WTC11 (cell line): ENCODE results near the gene EGR4. TPM values are rescaled to one million over a fixed set of nuclear protein-coding genes. Genes with fewer than 3 reads are reported as not detected.

Experiments used
- ATAC-seq: fragments of 200-7000 bp; cut with Tn5 transposase; 2 replicates; pipeline ENCODE4 v1.10.0; 2021; ENCODE audit warnings: mild to moderate bottlenecking, moderate library complexity
- CTCF ChIA-PET: fragments of 300-600 bp; sonication (Branson Sonifier 250); formaldehyde crosslinking; loops from one replicate; lab custom pipeline; 2021; ENCODE audit warnings: antibody characterized with exemption; lab: Charles Lee
- POLR2A ChIA-PET: fragments of 350-600 bp; sonication (Branson Sonifier 250); formaldehyde crosslinking; loops from one replicate; lab custom pipeline; 2021; ENCODE audit warnings: antibody characterized with exemption; lab: Charles Lee
- DNase-seq: peaks from one replicate; pipeline ENCODE4 v3.0.0; 2021; ENCODE audit warnings: low spot score
- H3K27ac Mint-ChIP-seq: 2 replicates; pipeline ENCODE4 v1.8.0; 2021; ENCODE audit warnings: mixed read lengths
- H3K27me3 Mint-ChIP-seq: 2 replicates; pipeline ENCODE4 v1.8.0; 2021; ENCODE audit warnings: low read depth, mild to moderate bottlenecking, moderate library complexity, mixed read lengths
- H3K36me3 Mint-ChIP-seq: 2 replicates; pipeline ENCODE4 v1.8.0; 2021; ENCODE audit warnings: mixed read lengths
- H3K4me1 Mint-ChIP-seq: 2 replicates; pipeline ENCODE4 v1.8.0; 2022; ENCODE audit warnings: mixed read lengths
- H3K4me3 Mint-ChIP-seq: 2 replicates; pipeline ENCODE4 v1.8.0; 2021; ENCODE audit warnings: mild to moderate bottlenecking, moderate library complexity, mixed read lengths
- H3K9me3 Mint-ChIP-seq: 2 replicates; pipeline ENCODE4 v1.8.0; 2021; ENCODE audit warnings: mixed read lengths
- AFF4 ChIP-seq: sonication (generic); formaldehyde crosslinking; IDR thresholded peaks from 2 replicates; pipeline ENCODE4 v1.8.1; 2023; ENCODE audit warnings: mild to moderate bottlenecking, missing genetic modification reagents, borderline replicate concordance
- CBFB ChIP-seq: sonication (generic); formaldehyde crosslinking; IDR thresholded peaks from 2 replicates; pipeline ENCODE4 v1.8.1; 2022; ENCODE audit warnings: mild to moderate bottlenecking, low read depth, missing genetic modification reagents
- CREB1 ChIP-seq: sonication (generic); formaldehyde crosslinking; IDR thresholded peaks from 2 replicates; pipeline ENCODE4 v1.8.0; 2023; ENCODE audit warnings: mild to moderate bottlenecking, missing genetic modification reagents
- FOXP4 ChIP-seq: sonication (generic); formaldehyde crosslinking; IDR thresholded peaks from 2 replicates; pipeline ENCODE4 v1.8.0; 2022; ENCODE audit warnings: mild to moderate bottlenecking, missing genetic modification reagents
- IRF1 ChIP-seq: sonication (generic); formaldehyde crosslinking; IDR thresholded peaks from 2 replicates; pipeline ENCODE4 v1.8.0; 2023; ENCODE audit warnings: missing genetic modification reagents
- JAZF1 ChIP-seq: fragments of 250-450 bp; sonication (Bioruptor Pico); IDR thresholded peaks from 2 replicates; pipeline ENCODE4 v1.9.0; 2021; ENCODE audit warnings: moderate library complexity, mild to moderate bottlenecking, inconsistent platforms
- MYBL2 ChIP-seq: sonication (generic); formaldehyde crosslinking; IDR thresholded peaks from 2 replicates; pipeline ENCODE4 v1.8.1; 2023; ENCODE audit warnings: mild to moderate bottlenecking, moderate library complexity, missing genetic modification reagents
- OVOL2 ChIP-seq: fragments of 250-450 bp; sonication (Bioruptor Pico); IDR thresholded peaks from 2 replicates; pipeline ENCODE4 v1.9.0; 2021; ENCODE audit warnings: mild to moderate bottlenecking, borderline replicate concordance
- SP1 ChIP-seq: sonication (generic); formaldehyde crosslinking; conservative IDR thresholded peaks from 2 replicates; pipeline ENCODE4 v1.8.1; 2022; ENCODE audit warnings: missing genetic modification reagents
- TEAD4 ChIP-seq: sonication (generic); formaldehyde crosslinking; IDR thresholded peaks from 2 replicates; pipeline ENCODE4 v1.8.0; 2022; ENCODE audit warnings: mild to moderate bottlenecking, missing genetic modification reagents
- TP53 ChIP-seq: sonication (generic); formaldehyde crosslinking; IDR thresholded peaks from 2 replicates; pipeline ENCODE4 v1.8.1; 2023; ENCODE audit warnings: mild to moderate bottlenecking, missing genetic modification reagents
- ZBTB21 ChIP-seq: sonication (generic); formaldehyde crosslinking; IDR thresholded peaks from 2 replicates; pipeline ENCODE4 v1.8.1; 2023; ENCODE audit warnings: mild to moderate bottlenecking, missing genetic modification reagents, borderline replicate concordance
- ZNF219 ChIP-seq: sonication (generic); formaldehyde crosslinking; IDR thresholded peaks from 2 replicates; pipeline ENCODE4 v1.8.0; 2023; ENCODE audit warnings: missing genetic modification reagents, mild to moderate bottlenecking, borderline replicate concordance
- ZNF232 ChIP-seq: sonication (generic); formaldehyde crosslinking; IDR thresholded peaks from 2 replicates; pipeline ENCODE4 v1.8.0; 2022; ENCODE audit warnings: mild to moderate bottlenecking, missing genetic modification reagents
- ZNF425 ChIP-seq: fragments of 250-450 bp; sonication (Bioruptor Pico); conservative IDR thresholded peaks from 2 replicates; pipeline ENCODE4 v1.9.0; 2021; ENCODE audit warnings: mild to moderate bottlenecking
- ZNF512 ChIP-seq: sonication (generic); formaldehyde crosslinking; IDR thresholded peaks from 2 replicates; pipeline ENCODE4 v1.8.1; 2022; ENCODE audit warnings: missing genetic modification reagents, borderline replicate concordance
- ZNF671 ChIP-seq: fragments of 250-450 bp; sonication (Bioruptor Pico); IDR thresholded peaks from 2 replicates; pipeline ENCODE4 v1.8.0; 2021; ENCODE audit warnings: mild to moderate bottlenecking
- total RNA-seq: library from RNA; stranded (reverse); gene quantifications from 3 replicates; pipeline ENCODE4 v1.2.3, GENCODE V29; 2021
- TF ChIP-seq, protein P1 (sequence below): sonication (generic); formaldehyde crosslinking; IDR thresholded peaks from 2 replicates; pipeline ENCODE4 v1.8.0; 2023; ENCODE audit warnings: missing genetic modification reagents, mild to moderate bottlenecking, borderline replicate concordance
- TF ChIP-seq, protein P2 (sequence below): sonication (generic); formaldehyde crosslinking; IDR thresholded peaks from 2 replicates; pipeline ENCODE4 v1.8.1; 2023; ENCODE audit warnings: mild to moderate bottlenecking, missing genetic modification reagents, moderate library complexity
- TF ChIP-seq, protein P3 (sequence below): sonication (generic); formaldehyde crosslinking; IDR thresholded peaks from 2 replicates; pipeline ENCODE4 v1.8.0; 2022; ENCODE audit warnings: mild to moderate bottlenecking, missing genetic modification reagents

EGR4 gene
- total RNA-seq, 1 experiment from 2014 or later, result 0.13 TPM

DNA sequence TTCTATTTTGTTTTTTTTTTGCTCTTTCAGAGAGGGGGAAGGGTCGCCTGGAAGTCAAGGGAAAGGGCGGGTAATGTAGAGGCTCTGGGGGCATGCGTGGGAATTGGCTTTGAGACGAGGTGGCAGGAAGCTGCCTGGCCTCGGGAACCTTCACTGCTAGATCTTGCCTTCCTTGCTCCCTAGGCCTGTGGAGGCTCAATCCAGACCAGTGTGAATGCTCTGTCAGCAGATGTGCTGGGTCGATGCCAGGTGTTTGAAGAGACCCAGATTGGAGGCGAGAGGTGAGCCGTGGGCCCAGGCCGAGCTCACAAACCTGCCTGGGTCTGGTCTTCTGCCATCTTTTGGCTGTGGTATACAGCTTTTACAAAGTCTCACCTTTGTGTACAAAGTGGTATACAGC is 43.7 kb downstream of the EGR4 start (continued):
- no peak for TF ChIP-seq ZNF671 (CRISPR knock-in tag)
- no peak for TF ChIP-seq SP1 (CRISPR knock-in tag)
- no peak for TF ChIP-seq TEAD4 (CRISPR knock-in tag)

DNA sequence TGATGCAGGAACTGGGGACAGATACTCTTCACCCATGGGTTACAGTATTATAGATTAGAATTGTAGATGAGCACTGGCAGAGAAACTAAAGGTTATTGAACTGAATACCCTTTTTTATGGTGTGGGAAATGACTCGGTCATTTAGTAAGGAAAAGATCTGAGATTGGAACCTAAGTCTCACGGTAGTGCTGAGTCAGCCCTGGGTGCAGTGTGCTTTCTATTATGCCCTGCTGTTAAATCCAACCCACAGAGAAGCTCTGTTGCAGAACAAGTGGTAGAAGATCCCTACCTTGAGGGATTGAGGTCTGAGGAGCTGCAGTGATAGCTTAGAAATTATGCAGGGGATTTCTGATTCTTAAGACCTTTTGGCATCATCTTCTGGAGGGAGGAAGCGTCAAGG is 46.5 kb downstream of the EGR4 start:
- H3K36me3 Mint-ChIP-seq, result peaks cover 89% of the 10 kb centered on the region
- POLR2A ChIA-PET, result interaction anchor here (1.0 kb wide), 1 partner anchor 12 kb away, joined by 5 read pairs; no protein-coding TSS in a partner anchor
- no peaks in the 10 kb centered on the region for H3K27me3 Mint-ChIP-seq
- CTCF ChIA-PET, result interaction anchor here (0.6 to 1.2 kb wide), 2 partner anchors 14 to 46 kb away, joined by 3 read pairs; no protein-coding TSS in a partner anchor
- H3K27ac Mint-ChIP-seq, result no peak overlapping the region
- H3K4me1 Mint-ChIP-seq, result no peaks in the 10 kb centered on the region
- H3K4me3 Mint-ChIP-seq, result no peak overlapping the region
- ATAC-seq (no peak), DNase-seq (no peak)
- no peaks in the 10 kb centered on the region for H3K9me3 Mint-ChIP-seq
- TF ChIP-seq MYBL2 (CRISPR knock-in tag) (no peak), IRF1 (CRISPR knock-in tag) (no peak), CREB1 (CRISPR knock-in tag) (no peak), TP53 (no peak), ZBTB21 (CRISPR knock-in tag) (no peak), ZNF425 (no peak), ZNF512 (no peak), AFF4 (CRISPR knock-in tag) (no peak), ZNF219 (no peak), FOXP4 (CRISPR knock-in tag) (no peak), ZNF671 (CRISPR knock-in tag) (no peak), ZNF232 (CRISPR knock-in tag) (no peak), TEAD4 (CRISPR knock-in tag) (no peak), JAZF1 (CRISPR knock-in tag) (no peak), CBFB (CRISPR knock-in tag) (no peak), OVOL2 (no peak)
- TF ChIP-seq, protein P1, sequence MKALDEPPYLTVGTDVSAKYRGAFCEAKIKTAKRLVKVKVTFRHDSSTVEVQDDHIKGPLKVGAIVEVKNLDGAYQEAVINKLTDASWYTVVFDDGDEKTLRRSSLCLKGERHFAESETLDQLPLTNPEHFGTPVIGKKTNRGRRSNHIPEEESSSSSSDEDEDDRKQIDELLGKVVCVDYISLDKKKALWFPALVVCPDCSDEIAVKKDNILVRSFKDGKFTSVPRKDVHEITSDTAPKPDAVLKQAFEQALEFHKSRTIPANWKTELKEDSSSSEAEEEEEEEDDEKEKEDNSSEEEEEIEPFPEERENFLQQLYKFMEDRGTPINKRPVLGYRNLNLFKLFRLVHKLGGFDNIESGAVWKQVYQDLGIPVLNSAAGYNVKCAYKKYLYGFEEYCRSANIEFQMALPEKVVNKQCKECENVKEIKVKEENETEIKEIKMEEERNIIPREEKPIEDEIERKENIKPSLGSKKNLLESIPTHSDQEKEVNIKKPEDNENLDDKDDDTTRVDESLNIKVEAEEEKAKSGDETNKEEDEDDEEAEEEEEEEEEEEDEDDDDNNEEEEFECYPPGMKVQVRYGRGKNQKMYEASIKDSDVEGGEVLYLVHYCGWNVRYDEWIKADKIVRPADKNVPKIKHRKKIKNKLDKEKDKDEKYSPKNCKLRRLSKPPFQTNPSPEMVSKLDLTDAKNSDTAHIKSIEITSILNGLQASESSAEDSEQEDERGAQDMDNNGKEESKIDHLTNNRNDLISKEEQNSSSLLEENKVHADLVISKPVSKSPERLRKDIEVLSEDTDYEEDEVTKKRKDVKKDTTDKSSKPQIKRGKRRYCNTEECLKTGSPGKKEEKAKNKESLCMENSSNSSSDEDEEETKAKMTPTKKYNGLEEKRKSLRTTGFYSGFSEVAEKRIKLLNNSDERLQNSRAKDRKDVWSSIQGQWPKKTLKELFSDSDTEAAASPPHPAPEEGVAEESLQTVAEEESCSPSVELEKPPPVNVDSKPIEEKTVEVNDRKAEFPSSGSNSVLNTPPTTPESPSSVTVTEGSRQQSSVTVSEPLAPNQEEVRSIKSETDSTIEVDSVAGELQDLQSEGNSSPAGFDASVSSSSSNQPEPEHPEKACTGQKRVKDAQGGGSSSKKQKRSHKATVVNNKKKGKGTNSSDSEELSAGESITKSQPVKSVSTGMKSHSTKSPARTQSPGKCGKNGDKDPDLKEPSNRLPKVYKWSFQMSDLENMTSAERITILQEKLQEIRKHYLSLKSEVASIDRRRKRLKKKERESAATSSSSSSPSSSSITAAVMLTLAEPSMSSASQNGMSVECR, result no peak
- TF ChIP-seq, protein P2, sequence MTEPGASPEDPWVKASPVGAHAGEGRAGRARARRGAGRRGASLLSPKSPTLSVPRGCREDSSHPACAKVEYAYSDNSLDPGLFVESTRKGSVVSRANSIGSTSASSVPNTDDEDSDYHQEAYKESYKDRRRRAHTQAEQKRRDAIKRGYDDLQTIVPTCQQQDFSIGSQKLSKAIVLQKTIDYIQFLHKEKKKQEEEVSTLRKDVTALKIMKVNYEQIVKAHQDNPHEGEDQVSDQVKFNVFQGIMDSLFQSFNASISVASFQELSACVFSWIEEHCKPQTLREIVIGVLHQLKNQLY (CRISPR knock-in tag), result no peak
- TF ChIP-seq, protein P3, sequence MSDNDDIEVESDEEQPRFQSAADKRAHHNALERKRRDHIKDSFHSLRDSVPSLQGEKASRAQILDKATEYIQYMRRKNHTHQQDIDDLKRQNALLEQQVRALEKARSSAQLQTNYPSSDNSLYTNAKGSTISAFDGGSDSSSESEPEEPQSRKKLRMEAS (CRISPR knock-in tag), result no peak
